ENCODE results near the gene RBBP5.

DNA sequence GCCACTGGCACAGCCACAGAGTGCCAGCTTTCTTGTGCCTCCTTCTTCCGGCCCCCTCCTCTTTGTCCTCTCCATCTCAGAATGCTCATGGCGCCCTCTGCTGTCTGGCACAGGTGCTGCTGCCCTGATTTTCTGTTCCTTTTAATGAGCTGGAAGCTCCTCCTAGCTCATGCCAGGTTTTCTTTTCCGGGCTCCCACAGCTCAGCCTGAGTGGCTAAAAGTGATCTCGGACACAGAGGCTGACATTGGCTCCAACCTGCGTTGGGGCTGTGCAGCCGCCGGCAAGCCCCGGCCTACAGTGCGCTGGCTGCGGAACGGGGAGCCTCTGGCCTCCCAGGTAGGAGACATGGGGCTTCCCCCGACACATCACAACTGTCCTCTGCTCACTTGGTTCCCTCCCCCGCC lies 60.1 kb downstream of the RBBP5 start:
- TF ChIP-seq PATZ1 (CRISPR knock-in tag; IDR thresholded peaks at IDR 0.05; ENCODE audit: borderline replicate concordance) (no peak), ZC3H10 (CRISPR knock-in tag; IDR thresholded peaks at IDR 0.05) (no peak), TSHZ2 (CRISPR knock-in tag; IDR thresholded peaks at IDR 0.05) (no peak)

All from SK-N-SH treated with all-trans-retinoic acid at 6 μM for 48 hours (cell line).